A549 treated with CORT108297 at 1 μM for 4 hours (cell line): ENCODE data around the gene TMEM80. TPM values are rescaled to one million over a fixed set of nuclear protein-coding genes. Genes with fewer than 3 reads are reported as not detected.

Experiments used
- total RNA-seq: library from RNA; stranded (reverse); fragments of 200-300 nt; extraction: Qiagen RNA extraction; gene quantifications from 5 replicates; pipeline ENCODE4 v1.2.3, GENCODE V29; 2022

TMEM80 gene
- total RNA-seq = 9.2 to 11.6 TPM (median 11.3 TPM) in 5 replicates

DNA sequence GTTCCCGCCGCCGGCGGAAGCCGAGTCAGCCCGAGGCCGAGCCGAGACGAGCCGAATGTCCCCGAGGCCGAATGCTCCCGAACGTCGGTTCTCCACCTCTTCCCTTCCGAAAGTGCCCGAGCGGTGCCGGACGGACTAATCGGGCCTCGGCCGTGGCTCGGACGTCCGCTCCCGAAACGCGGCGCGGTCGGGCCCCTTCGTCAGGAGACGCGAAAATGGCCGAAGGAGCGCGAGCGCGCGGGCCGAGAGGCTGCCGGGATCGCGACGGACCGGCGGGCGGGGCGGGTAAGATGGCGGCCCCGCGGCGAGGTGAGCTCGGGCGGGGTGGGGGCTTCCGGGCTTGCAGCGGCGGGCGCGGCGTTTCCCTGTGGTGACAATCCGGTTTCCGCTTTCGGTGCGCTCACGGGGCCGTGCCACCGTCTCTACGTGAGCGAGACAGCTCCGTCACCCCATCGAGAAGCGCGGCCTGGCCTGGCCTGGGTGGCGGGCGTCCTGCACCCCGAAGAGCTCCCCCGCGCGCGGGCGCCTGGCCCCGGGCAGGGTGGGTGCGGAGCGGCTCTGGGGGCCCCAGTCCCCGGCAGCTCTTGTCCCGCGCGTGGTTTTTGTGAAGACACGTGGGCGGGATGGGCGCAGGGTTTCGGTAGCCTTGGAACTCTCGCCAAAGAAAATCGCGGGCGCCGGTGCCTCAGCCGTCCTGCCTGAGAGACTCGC, at the start of gene TMEM80:
Gene TMEM80 (plus strand): TSS at position 279 of the 711 bp plus-strand sequence. CDS start 12 bp downstream, at position 291.

DNA sequence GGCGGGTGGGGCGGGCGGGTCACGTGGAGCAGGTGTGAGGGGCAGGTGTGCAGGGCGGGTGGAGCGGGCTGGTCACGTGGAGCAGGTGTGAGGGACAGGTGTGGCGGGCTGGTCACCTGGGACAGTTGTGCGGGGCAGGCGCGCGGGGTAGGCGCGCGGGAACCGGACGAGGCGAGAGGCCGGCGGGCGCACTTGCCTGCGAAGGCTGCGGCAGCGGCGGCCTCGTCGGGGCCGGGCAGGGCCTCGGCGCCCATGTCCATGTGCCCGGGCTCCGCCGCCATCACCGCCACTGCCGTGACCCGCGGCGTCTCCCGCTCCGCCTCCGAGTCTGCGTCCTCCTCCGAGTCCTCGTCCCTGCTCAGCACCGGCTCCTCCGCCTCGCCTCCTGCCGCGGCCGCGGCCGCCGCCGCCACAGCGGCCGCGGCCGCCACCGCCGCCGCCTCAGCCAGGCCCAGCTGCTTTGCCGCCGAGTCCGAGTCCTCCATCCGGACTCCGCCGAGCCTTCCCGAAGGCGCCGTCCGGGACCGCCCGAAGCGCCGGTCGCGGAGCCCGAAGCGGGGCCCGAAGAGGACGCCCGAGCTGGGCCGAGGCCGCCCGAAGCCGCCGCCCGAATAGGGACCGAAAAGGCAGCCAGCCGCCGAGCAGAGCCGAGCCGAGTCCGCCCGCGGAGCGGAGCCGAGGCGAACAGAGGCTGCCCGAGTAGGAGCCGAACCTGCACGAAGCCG, 891 bp upstream of the TMEM80 start, which contains the start of gene DEAF1:
Gene DEAF1 (minus strand): TSS at position 660 of the 725 bp plus-strand sequence. CDS start 175 bp downstream, at position 485.

DNA sequence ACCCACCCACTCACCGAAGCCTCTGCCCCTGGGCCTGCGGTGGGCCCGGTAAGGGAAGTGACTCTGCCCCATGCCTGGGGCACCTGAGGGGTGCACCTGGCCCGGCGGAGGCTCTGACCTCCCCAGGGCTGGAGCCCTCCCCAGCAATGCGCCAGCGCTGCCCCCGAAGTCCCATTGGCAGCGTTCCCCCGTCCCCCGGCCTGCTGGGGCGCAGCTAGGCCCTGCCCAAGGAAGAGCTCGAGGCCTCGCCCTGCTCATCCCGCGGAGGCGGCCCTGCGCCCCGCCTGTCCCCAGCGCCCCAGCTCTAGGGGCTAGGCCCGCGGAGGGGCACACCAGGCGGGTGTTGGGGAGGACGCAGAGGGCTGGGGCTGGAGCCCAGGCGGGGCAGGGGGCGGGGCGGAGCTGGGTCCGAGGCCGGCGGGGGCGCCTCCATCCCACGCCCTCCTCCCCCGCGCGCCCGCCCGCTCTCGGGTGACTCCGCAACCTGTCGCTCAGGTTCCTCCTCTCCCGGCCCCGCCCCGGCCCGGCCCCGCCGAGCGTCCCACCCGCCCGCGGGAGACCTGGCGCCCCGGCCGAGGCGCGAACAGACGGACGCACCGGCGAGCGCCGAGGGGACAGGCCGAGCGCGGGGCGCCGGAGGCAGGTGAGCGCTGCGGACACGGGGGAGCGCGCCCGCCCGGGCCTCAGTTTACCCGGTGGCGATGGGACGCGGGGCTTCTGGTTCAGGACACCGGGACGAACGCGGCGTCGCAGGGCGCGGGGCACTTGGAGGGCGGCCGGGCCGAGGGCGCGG, 10.2 kb downstream of the TMEM80 start, which contains the start of gene EPS8L2:
Gene EPS8L2 (plus strand): TSS at position 586 of the 793 bp plus-strand sequence. CDS start 3,177 bp downstream, outside the sequence.

DNA sequence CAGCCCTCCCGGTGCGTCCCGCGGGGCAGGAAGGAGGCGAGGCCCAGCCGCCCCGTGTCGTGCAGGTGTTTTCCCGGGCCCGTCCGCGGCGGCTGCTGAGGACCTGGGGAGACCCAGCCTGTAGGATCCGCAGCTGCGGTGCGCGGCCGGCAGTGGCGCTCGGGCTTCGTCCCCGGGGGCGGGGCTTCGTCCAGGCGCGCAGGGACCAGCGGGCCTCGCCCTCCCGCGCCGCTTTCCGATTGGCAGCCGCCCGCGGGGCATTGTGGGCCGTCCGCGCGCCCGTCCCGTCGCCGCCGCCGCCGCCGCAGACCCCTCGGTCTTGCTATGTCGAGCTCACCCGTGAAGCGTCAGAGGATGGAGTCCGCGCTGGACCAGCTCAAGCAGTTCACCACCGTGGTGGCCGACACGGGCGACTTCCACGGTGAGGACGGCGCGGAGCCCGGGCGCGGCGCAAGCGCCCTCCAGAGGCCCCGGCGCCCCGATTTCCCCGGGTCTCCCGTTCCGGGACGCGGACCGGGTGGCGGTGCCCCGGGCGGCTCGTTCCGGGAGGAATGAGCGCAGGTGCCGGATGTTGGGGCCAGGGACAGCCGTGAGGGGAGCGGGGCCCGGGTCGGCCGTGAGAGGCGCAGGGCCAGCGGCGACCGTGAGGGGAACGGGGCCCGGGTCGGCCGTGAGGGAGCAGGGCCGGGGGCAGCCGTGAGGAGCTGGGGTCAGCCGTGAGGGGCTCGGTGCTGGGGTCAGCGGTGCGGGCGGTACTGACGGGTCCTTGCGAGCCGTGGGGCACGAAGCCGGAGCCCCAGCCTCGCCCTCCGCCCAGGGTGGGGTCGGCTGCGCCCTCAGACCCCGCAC, 51.8 kb downstream of the TMEM80 start, which contains the start of gene TALDO1:
Gene TALDO1 (plus strand): TSS at position 307 of the 849 bp plus-strand sequence. CDS start 18 bp downstream, at position 325.

Other genes with a start within 250 kb of the TMEM80 start
- 35.2 to 48.7 TPM (median 46.0 TPM) in 5 replicates for gene PTDSS2, start 245.5 kb upstream of the TMEM80 start, total RNA-seq
- 128 to 190 TPM (median 178 TPM) in 5 replicates for gene RNH1, start 188.6 kb upstream of the TMEM80 start, total RNA-seq
- gene HRAS, start 160.2 kb upstream of the TMEM80 start, total RNA-seq = 97.4 to 162 TPM (median 151 TPM) in 5 replicates
- gene LRRC56, start 158.3 kb upstream of the TMEM80 start, total RNA-seq = 0.45 to 0.93 TPM (median 0.75 TPM) in 5 replicates
- gene LMNTD2, start 135.1 kb upstream of the TMEM80 start, total RNA-seq = 1.9 to 3.3 TPM (median 2.7 TPM) in 5 replicates
- 35.3 to 47.8 TPM (median 43.4 TPM) in 5 replicates for gene RASSF7, start 134.8 kb upstream of the TMEM80 start, total RNA-seq
- 26.7 to 35.3 TPM (median 34.8 TPM) in 5 replicates for gene PHRF1, start 119.3 kb upstream of the TMEM80 start, total RNA-seq
- 4.1 to 7.8 TPM (median 7.0 TPM) in 5 replicates for gene IRF7, start 79.9 kb upstream of the TMEM80 start, total RNA-seq
- gene CDHR5, start 70.9 kb upstream of the TMEM80 start, total RNA-seq = 0.03 to 0.08 TPM in 2 of 5 replicates, not detected in the others
- gene SCT, start 68.6 kb upstream of the TMEM80 start, total RNA-seq = not detected in 5 replicates
- 0.15 to 0.39 TPM (median 0.22 TPM) in 5 replicates for gene DRD4, start 58.5 kb upstream of the TMEM80 start, total RNA-seq
- 27.2 to 37.0 TPM (median 33.8 TPM) in 5 replicates for gene DEAF1, start 594 bp upstream of the TMEM80 start, total RNA-seq
- 77.4 to 139 TPM (median 122 TPM) in 5 replicates for gene EPS8L2, start 10.4 kb downstream of the TMEM80 start, total RNA-seq
- 416 to 454 TPM (median 423 TPM) in 5 replicates for gene TALDO1, start 51.6 kb downstream of the TMEM80 start, total RNA-seq
- gene GATD1, start 81.7 kb downstream of the TMEM80 start, total RNA-seq = 37.0 to 53.7 TPM (median 49.1 TPM) in 5 replicates
- gene CEND1, start 94.3 kb downstream of the TMEM80 start, total RNA-seq = 1.4 to 2.7 TPM (median 2.0 TPM) in 5 replicates
- gene SLC25A22, start 102.5 kb downstream of the TMEM80 start, total RNA-seq = 23.7 to 39.6 TPM (median 37.1 TPM) in 5 replicates
- gene PIDD1, start 109.4 kb downstream of the TMEM80 start, total RNA-seq = 8.7 to 17.7 TPM (median 16.6 TPM) in 5 replicates
- 1,648 to 2,773 TPM (median 2,446 TPM) in 5 replicates for gene RPLP2, start 114.2 kb downstream of the TMEM80 start, total RNA-seq
- gene PNPLA2, start 123.1 kb downstream of the TMEM80 start, total RNA-seq = 35.5 to 63.1 TPM (median 58.0 TPM) in 5 replicates
- gene CRACR2B, start 132.1 kb downstream of the TMEM80 start, total RNA-seq = 2.9 to 5.2 TPM (median 4.8 TPM) in 5 replicates
- 725 to 879 TPM (median 864 TPM) in 5 replicates for gene CD151, start 137.1 kb downstream of the TMEM80 start, total RNA-seq
- gene POLR2L, start 146.7 kb downstream of the TMEM80 start, total RNA-seq = 590 to 758 TPM (median 644 TPM) in 5 replicates
- 121 to 195 TPM (median 194 TPM) in 5 replicates for gene TSPAN4, start 147.0 kb downstream of the TMEM80 start, total RNA-seq
- gene CHID1, start 215.0 kb downstream of the TMEM80 start, total RNA-seq = 70.5 to 81.8 TPM (median 78.9 TPM) in 5 replicates
- gene AP2A2, start 230.1 kb downstream of the TMEM80 start, total RNA-seq = 32.5 to 38.3 TPM (median 37.2 TPM) in 5 replicates